Heart right ventricle (tissue), 16 donors: ENCODE measurements around the gene ACSS1. TPM values are rescaled to one million over a fixed set of nuclear protein-coding genes. Genes with fewer than 3 reads are reported as not detected.
A peak's percentile ranks its signal among the peaks of the same experiment; 100 is the strongest.

Source experiments
- ATAC-seq, 8 donors: fragments of 200-7000 bp; cut with Tn5 transposase; one replicate each; pipeline ENCODE4 v1.9.1; 2020; ENCODE audit warnings: mild to moderate bottlenecking in 8 of 8, moderate library complexity in 8 of 8, moderate number of reproducible peaks in 1 of 8
- DNase-seq, 2 donors: peaks; one replicate each; pipeline ENCODE4 v3.0.0-alpha.2; 2020
- H3K27ac ChIP-seq, 10 donors: fragments of 200-600 bp; sonication (generic) in 2 of 10; one replicate each; pipeline versions ENCODE4 v1.5.0 to v1.8.0; 2020 to 2022; ENCODE audit warnings: mild to moderate bottlenecking in 3 of 10
- H3K27me3 ChIP-seq, 7 donors: fragments of 200-600 bp; one replicate each; pipeline ENCODE4 v1.8.0; 2021 to 2022; ENCODE audit warnings: mild to moderate bottlenecking in 2 of 7
- H3K36me3 ChIP-seq, 9 donors: fragments of 200-600 bp; sonication (generic) in 1 of 9; one replicate each; pipeline versions ENCODE4 v1.5.0 to v1.8.0; 2020 to 2022; ENCODE audit warnings: mild to moderate bottlenecking in 2 of 9
- H3K4me1 ChIP-seq, 9 donors: fragments of 200-600 bp; sonication (generic) in 1 of 9; one replicate each; pipeline versions ENCODE4 v1.5.0 to v1.8.0; 2020 to 2022; ENCODE audit warnings: mild to moderate bottlenecking in 4 of 9
- H3K4me3 ChIP-seq, 10 donors: fragments of 200-600 bp; sonication (generic) in 2 of 10; one replicate each; pipeline versions ENCODE4 v1.5.0 to v1.8.0; 2020 to 2022; ENCODE audit warnings: mild to moderate bottlenecking in 7 of 10, moderate library complexity in 2 of 10
- H3K9me3 ChIP-seq, 11 donors: fragments of 200-600 bp in 10 of 11; sonication (generic) in 2 of 11; one replicate each; pipeline versions ENCODE4 v1.5.0 to v1.8.0; 2013 to 2022; ENCODE audit warnings: mild to moderate bottlenecking in 2 of 11, control low read depth in 1 of 11, moderate library complexity in 1 of 11
- CTCF ChIP-seq, 9 donors: fragments of 200-600 bp; sonication (generic) in 2 of 9; IDR thresholded peaks; one replicate each; pipeline versions ENCODE4 v1.5.0 to v1.8.0; 2021 to 2022; ENCODE audit warnings: antibody characterized with exemption in 9 of 9, mild to moderate bottlenecking in 5 of 9, moderate library complexity in 1 of 9
- WGBS, 2 donors: extraction: QIAGEN DNeasy Blood & Tissue Kit; methylation state at CpG; one replicate each; pipeline ENCODE4 v1.1.7; 2013; ENCODE audit warnings: inconsistent platforms in 1 of 2; 5-methylcytosine and 5-hydroxymethylcytosine counted together
- intact Hi-C, 10 donors: fragments of 100-400 bp; cut with DNase I; formaldehyde crosslinking; loops; one replicate each; pipeline versions ENCODE4 v1.11.1 to v1.14.2; 2022
- polyA plus RNA-seq, 2 donors: library from polyadenylated mRNA; stranded (reverse); fragments of 200-250 nt; gene quantifications; one replicate each; pipeline ENCODE4 v1.2.3, GENCODE V29; 2013
- total RNA-seq, 10 donors: library from RNA; stranded (reverse); fragmentation: NEBNext Ultra II Directional in 3 of 10; extraction: Animal tissue kit (Norgen Biotek cat#: 25700) in 3 of 10; gene quantifications; one replicate each; pipeline versions ENCODE4 v1.2.1 to v1.2.4, GENCODE V29; 2021 to 2023
- donor health status: Arrhythmogenic right ventricular cardiomyopathy.
- donor health status: ischemic (EF 13 %, LVEDD 7.1; RV severe dilation, severe dysfunction).
- donor health status: healthy with polysubstance abuse.
- donor health status: DM: no; HTN: yes; CAD: no.
- donor health status: DM: no; HTN: no; CAD: no.
- donor health status: ischemic (EF 25% LVEDD 6.9; RV normal size, moderate dysfunction).
- donor health status: ischemic (EF 25% LVEDD 5.7; RV mildly dilated, moderate dysfunction).
- donor health status: healthy.
- donor health status: DM: yes; HTN: yes; CAD: no.
- donor health status: Ischemic cardiomyopathy.
- donor health status: ischemic (EF 35%, LVEDD 5.7; RV mildly dilated, moderate dysfunction).
- donor health status: nonischemic (EF 11% LVEDD 7.7; RV severe dilation, severe dysfunction).
- donor health status: DM: yes; HTN: yes; CAD: no.
- donor health status: PGD.
- donor health status: ischemic (EF 29% LVEDD 5.4; RV normal size, mild dysfunction).
- donor health status: nonischemic (EF 23%, LVEDD 6.1; RV moderate dilation, normal function).

ACSS1 gene
- total and polyA plus RNA-seq, 12 donors: 29.7 to 114 (median 84.9) TPM

GRCh38 chr20:25044261-25044560, 13.7 kb downstream of the ACSS1 start:
- Histone ChIP-seq H3K27me3 (no peaks in the 10 kb centered on the region), H3K4me3 (no peak overlapping the region), H3K4me1 (peaks cover 56 to 100% (median 92%) of the 10 kb centered on the region in 9 donors), H3K27ac (peak overlapping the region; percentile 77 to 98 (median 90)), H3K36me3 (peaks cover 0 to 35% (median 7%) of the 10 kb centered on the region in 9 donors), H3K9me3 (no peaks in the 10 kb centered on the region)
- intact Hi-C loops: loop anchor here in 2 of 10 donors (10.0 kb wide), 2 partner anchors 201 to 1629 kb away; partner anchors contain the start of gene PYGB (in 1 of the 2)
- no peak for ATAC-seq
- WGBS, 2 donors: 98% methylated on average over 5 of the region's 5 CpGs
- no peak for TF ChIP-seq CTCF (IDR thresholded peaks at IDR 0.05)
- no peak for DNase-seq

GRCh38 chr20:25043499-25044260, 14.3 kb downstream of the ACSS1 start:
- H3K4me1 ChIP-seq: peaks cover 59 to 100% (median 96%) of the 10 kb centered on the region in 9 donors
- peak overlapping the region; percentile 77 to 98 (median 90) for H3K27ac ChIP-seq
- no peaks in the 10 kb centered on the region for H3K27me3 ChIP-seq
- H3K36me3 ChIP-seq: peaks cover 0 to 35% (median 7%) of the 10 kb centered on the region in 9 donors
- intact Hi-C loops: loop anchor here in 2 of 10 donors (10.0 kb wide), 2 partner anchors 201 to 1629 kb away; partner anchors contain the start of gene PYGB (in 1 of the 2)
- ATAC-seq (no peak), DNase-seq (no peak)
- no peaks in the 10 kb centered on the region for H3K9me3 ChIP-seq
- no peak overlapping the region for H3K4me3 ChIP-seq
- 67% methylated on average over 9 of the region's 9 CpGs for WGBS, 2 donors
- no peak for TF ChIP-seq CTCF (IDR thresholded peaks at IDR 0.05)

GRCh38 chr20:25042531-25043498, 15.1 kb downstream of the ACSS1 start:
- TF ChIP-seq CTCF (IDR thresholded peaks at IDR 0.05): no peak
- whole genome bisulfite sequencing, 2 donors: 40 to 44% methylated on average over 14 of the region's 14 CpGs
- DNase-seq (peak; percentile 70 to 76), ATAC-seq (peak; percentile 35 to 51 (median 41))
- H3K9me3 ChIP-seq: no peaks in the 10 kb centered on the region
- H3K36me3 ChIP-seq: peaks cover 0 to 29% (median 7%) of the 10 kb centered on the region in 9 donors
- no peaks in the 10 kb centered on the region for H3K27me3 ChIP-seq
- peaks cover 66 to 100% (median 97%) of the 10 kb centered on the region in 9 donors for H3K4me1 ChIP-seq
- no peak overlapping the region for H3K4me3 ChIP-seq
- intact Hi-C loops: loop anchor here in 2 of 10 donors (10.0 kb wide), 2 partner anchors 202 to 1628 kb away; partner anchors contain the start of gene PYGB (in 1 of the 2)
- peak overlapping the region; percentile 77 to 98 (median 90) for H3K27ac ChIP-seq
